ENCODE data around the gene RHCE.

DNA sequence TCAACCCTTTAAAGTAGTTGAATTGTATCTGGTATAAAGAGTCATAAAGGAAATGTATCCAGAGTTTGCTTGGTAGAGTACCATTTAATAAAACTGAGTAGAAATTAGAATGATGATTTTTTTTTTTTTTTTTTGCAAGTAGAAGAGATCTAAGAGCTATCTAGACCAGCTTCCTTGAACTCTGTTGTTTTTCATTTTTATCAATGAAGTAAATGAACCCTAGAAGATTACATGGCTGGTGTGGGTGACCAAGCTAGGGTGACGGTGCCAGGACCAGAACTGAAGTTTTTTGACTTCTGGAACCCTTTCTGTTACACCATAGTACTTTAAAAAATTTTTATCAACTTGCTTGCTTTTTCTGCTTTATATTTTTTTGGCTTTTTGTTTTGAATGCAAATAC, 47.0 kb upstream of the RHCE start:
- TF ChIP-seq E2F1 (CRISPR knock-in tag; IDR thresholded peaks at IDR 0.05) (no peak), CTCF (IDR thresholded peaks at IDR 0.05) (no peak), SMAD3 (CRISPR knock-in tag; IDR thresholded peaks at IDR 0.05; ENCODE audit: borderline replicate concordance) (no peak), FOXK1 (CRISPR knock-in tag; IDR thresholded peaks at IDR 0.05) (no peak), ZNF416 (CRISPR knock-in tag; IDR thresholded peaks at IDR 0.05) (no peak)
